Activated T-helper 9 cell treated with anti-CD3 and anti-CD28 coated beads, Interleukin-2, amount 50 U/mL, for 16 hours (primary cell): ENCODE measurements around the gene LCK.
A peak's percentile ranks its signal among the peaks of the same experiment; 100 is the strongest.

Source experiments
- DNase-seq: peaks from one replicate; pipeline ENCODE4 v3.0.0-alpha.2; 2020; ENCODE audit warnings: low read depth

Gene LCK

DNA sequence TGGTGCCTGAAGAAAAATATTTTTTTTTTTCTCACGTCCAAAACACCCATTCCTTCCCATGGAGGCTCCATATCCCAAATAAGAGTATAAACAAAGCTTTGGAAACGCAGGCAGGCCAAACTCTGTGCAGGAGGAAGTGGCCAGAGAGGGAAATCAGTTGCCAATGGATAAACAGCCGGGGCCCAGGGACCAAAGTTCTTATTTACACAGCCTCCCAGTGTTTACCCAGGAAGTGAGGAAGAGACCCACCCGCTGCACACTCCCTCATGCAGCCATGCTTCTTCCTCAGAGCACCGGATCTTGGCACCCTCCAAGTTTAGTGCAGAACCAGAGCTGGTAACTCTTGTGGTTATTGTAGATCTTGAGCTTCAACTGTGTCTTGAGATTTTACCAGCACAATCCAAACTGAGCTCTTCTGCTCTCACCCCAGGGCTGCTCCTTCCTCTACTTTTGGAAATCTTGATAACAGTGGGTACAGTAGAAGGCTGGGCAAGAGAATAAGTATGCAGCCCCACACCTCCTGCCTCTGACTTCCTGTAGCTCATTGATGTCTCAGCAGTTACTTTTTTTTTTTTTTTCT lies 70.7 kb downstream of the LCK start:
- no peak for DNase-seq

DNA sequence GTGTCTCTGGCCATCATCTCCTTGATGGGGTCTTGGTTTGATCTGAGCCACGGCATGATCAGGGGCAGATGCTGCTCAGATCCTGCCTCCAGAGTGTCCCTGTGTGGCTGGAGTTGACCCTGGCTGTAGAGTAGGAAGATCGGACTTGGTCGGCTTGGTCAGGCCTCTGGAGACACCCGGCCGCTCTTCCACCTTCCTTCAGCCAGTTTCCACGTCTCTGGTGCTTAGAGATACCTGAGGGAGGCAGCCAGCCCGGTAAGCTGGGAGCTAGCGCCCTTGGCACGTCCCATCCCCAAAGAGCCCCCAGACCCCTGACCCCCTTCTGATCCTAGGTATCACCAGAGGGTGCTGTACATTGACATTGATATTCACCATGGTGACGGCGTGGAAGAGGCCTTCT lies 76.1 kb downstream of the LCK start:
- DNase-seq: no peak

DNA sequence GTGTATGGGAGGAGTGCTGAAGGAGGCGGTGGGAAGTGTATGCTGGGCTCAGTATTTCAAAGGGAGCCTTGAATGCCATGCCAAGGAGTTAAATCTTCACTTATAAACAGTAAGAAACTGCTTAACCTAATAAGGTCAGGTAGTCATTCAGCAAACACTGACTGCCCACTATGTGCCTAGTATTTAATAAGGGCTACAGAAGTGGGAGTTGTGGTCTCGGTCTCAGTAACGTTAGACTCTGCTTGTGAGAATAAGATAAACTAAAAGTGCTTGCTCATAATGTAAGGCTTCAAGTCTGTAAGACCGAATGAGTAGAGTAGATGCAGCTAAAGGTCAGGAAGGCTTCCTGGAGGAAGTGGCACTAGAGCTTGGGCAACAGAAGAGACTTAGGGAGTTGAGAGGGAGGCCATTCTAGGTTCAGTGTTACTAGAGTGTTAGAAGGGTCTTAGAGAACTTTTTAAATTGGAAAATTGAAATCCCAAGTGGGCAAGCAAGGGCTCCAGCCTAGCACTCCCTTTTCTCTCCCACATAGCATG lies 78.9 kb downstream of the LCK start:
- DNase-seq: no peak

DNA sequence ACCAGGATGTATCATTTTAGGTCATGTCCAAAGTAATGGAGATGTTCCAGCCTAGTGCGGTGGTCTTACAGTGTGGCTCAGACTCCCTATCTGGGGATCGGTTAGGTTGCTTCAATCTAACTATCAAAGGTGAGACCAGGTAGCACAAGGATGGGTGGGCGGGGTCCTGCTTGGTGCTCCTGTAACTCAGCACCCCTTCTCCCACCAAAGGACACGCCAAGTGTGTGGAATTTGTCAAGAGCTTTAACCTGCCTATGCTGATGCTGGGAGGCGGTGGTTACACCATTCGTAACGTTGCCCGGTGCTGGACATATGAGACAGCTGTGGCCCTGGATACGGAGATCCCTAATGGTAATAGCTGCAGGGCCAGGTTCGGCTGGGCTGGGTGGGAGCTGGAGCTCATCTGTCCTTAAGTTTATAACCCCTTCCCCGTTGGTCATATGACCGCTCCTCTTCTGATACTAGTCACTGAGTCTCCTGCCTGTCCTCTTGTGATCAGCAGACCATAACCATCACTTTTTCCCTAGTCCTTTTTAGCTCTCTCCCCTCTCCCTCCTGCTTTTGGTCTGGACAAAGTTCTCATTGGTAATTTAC lies 79.6 kb downstream of the LCK start:
- no peak for DNase-seq

DNA sequence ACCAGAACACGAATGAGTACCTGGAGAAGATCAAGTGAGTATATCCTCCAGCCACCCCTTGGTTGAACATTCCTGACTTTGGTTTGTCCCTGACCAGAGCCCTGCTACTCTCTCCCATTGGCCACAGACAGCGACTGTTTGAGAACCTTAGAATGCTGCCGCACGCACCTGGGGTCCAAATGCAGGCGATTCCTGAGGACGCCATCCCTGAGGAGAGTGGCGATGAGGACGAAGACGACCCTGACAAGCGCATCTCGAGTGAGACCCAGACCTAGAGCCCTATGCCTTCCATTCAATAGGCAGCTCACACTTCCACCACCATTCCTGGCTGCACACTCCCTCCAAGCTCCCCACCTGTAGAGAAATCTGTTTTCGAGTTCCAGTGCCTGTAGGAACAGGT lies 80.5 kb downstream of the LCK start:
- no peak for DNase-seq

DNA sequence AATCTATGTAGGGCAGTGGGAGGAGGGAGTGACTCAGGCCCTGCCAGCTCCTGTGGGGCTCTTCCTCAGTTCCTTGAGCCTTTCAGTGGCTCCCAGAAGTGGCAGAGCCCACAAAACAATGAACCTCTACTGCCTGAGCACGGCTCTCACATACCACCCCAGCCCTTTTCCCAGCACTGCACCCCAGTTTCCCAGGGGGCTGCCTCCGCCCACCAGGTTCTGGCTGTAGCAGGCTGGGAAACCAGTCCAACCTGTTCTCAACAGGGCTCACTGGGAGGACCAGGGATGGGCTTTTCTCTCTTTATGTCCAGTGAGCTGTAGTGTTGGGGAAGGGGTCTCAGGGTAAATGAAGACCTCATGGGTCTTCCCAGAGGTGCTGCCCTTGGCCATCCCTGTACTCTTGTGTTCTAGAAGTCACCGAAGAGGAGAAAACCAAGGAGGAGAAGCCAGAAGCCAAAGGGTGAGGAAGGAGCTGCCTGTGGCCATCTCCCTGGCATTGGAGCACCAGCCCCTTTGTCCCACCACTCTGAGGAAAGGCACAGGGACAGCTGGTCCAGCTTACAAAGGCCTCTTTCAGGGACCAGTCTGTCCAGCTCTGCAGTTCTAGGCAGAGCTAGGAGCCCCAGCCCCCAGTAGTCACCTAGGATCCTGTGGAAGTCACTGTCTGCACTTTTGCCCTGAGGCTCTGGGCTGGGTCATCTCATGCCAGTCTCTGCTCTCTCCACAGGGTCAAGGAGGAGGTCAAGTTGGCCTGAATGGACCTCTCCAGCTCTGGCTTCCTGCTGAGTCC lies 81.4 kb downstream of the LCK start:
- no peak for DNase-seq

DNA sequence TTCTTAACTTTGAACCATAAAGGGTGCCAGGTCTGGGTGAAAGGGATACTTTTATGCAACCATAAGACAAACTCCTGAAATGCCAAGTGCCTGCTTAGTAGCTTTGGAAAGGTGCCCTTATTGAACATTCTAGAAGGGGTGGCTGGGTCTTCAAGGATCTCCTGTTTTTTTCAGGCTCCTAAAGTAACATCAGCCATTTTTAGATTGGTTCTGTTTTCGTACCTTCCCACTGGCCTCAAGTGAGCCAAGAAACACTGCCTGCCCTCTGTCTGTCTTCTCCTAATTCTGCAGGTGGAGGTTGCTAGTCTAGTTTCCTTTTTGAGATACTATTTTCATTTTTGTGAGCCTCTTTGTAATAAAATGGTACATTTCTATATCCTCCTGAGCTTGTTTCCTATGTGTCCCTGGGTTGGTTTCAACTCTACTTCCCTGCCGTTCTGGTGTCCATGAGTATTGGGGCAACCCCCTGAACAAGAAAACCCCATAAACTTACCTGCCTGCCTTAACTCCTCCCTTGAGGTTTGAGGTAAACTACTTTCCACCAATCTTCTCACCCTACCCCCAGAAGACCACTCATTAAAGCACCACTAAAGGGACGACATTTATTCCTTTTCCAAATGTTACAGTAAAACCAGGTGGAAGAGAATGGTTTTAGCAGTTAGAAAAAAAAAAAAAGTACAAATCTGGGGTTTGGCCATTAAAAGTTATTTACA lies 82.3 kb downstream of the LCK start:
- no peak for DNase-seq

DNA sequence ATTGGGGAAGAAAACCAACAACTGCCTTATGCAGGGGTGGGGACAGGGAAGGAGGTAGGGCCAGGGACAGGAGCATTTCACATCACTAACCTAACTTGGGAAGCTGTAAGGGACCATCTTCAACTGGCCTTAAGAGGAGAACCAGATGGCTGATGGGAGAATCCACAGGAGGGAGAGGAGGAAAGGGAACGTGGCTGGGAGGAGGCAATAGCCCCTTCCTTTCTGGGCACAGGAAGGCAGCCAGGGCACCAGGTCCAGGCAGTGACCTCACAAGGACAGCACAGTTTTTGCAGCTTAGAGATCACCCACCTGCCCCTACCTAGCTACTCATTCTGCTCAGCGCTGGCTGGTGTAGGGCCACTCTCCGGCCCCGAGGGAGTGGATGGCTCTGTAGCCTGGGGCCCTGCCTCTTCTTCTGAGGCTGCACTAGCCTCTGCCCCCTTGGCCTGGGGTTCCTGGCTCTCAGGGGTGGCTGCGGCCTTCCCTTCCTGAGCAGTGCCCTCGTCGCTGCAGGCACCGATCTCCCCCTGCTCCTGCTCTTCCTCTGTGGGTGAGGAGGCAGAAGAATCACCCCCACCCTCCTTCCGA lies 83.3 kb downstream of the LCK start:
- no peak for DNase-seq

DNA sequence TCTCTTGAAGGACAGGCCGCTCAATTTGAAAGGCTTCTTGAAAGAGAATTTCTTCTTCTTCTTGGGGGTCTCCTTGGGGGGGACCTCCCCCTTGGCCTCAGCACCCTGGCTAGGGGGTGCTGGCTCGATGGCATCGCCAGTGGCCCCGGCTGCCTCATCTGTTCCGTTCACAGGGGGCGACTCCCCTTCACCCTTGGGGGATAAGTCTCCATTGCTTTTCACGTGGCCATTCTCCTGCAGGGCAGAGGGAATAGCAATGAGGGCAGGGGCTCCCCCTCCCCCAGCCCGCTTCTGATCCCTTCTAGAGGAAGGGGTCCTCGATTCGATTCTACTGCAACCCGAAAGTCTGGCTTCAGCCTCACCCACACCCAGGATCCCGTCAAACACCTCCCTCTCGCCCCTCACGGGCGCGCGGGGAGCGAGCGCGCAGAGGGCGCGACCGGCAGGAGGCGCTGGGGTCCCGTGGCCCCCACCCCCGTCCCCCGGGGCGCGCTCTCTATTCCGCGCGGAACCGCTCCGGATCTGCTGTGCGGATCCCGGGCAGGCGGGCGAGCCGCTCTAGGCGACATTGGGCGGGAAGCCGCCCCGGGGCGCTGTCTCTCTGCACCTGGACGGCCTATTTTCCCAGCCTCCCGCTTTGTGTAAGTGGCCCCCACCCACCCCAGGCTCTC lies 83.9 kb downstream of the LCK start:
- DNase-seq: peak; percentile 58

DNA sequence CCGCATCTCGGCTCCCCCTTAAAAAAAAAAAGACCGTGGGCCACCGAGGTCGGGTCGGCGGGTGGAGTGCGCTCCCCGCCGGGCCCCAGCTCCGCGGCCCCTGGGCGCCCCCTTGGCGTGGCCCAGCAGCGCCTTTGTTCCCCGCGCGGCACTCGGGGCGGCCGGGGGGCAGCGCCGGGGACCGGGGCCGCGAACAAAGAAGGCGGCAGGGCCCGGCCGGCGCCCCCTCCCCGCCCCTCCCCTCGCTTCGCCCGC lies 84.4 kb downstream of the LCK start:
- no peak for DNase-seq
